Sigmoid colon (tissue), 4 donors: ENCODE results near the gene PRRT4.

Source experiments
- EP300 ChIP-seq, 4 donors: sonication (generic); formaldehyde crosslinking; IDR thresholded peaks; one replicate each; pipeline ENCODE4 v1.6.1; 2017; ENCODE audit warnings: antibody characterized with exemption in 4 of 4
- POLR2A ChIP-seq, 2 donors: fragments of 450-650 bp; IDR thresholded peaks; one replicate each; pipeline ENCODE4 v1.6.1; 2016; ENCODE audit warnings: antibody characterized with exemption in 2 of 2, mild to moderate bottlenecking in 2 of 2, moderate library complexity in 2 of 2
- POLR2AphosphoS5 ChIP-seq, 4 donors: sonication (generic); formaldehyde crosslinking; IDR thresholded peaks; one replicate each; pipeline ENCODE4 v1.6.1; 2017; ENCODE audit warnings: antibody characterized with exemption in 4 of 4
- TF ChIP-seq, protein P1 (sequence below), 4 experiments: fragments of 450-650 bp in 3 of 4; fragments of 200-600 bp in 1 of 4; IDR thresholded peaks; one replicate each; pipeline ENCODE4 v1.5.1; 2016 to 2019; ENCODE audit warnings: antibody characterized with exemption in 4 of 4, mild to moderate bottlenecking in 3 of 4, moderate library complexity in 2 of 4

DNA sequence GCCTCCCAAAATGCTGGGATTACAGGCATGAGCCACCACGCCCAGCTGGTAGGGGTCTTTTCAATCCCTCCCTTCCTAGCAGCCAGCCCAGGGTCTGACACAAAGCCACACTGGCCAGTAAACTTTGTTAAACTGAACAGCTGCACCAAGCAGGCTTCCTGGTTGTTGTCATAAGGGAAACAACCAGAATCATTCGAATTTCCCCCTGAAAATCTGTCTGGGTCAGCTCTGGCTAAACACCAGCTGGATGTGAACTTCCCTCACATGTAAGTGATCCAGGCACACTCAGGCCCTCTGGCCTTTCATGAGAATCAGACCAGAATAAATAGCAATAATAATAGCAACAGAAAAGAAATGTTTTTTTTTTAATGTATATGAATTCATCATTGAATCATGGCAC lies 40.9 kb upstream of the PRRT4 start:
- TF ChIP-seq, protein P1, sequence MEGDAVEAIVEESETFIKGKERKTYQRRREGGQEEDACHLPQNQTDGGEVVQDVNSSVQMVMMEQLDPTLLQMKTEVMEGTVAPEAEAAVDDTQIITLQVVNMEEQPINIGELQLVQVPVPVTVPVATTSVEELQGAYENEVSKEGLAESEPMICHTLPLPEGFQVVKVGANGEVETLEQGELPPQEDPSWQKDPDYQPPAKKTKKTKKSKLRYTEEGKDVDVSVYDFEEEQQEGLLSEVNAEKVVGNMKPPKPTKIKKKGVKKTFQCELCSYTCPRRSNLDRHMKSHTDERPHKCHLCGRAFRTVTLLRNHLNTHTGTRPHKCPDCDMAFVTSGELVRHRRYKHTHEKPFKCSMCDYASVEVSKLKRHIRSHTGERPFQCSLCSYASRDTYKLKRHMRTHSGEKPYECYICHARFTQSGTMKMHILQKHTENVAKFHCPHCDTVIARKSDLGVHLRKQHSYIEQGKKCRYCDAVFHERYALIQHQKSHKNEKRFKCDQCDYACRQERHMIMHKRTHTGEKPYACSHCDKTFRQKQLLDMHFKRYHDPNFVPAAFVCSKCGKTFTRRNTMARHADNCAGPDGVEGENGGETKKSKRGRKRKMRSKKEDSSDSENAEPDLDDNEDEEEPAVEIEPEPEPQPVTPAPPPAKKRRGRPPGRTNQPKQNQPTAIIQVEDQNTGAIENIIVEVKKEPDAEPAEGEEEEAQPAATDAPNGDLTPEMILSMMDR (IDR thresholded peaks at IDR 0.05), result no peak
- TF ChIP-seq POLR2AphosphoS5 (IDR thresholded peaks at IDR 0.05) (no peak), EP300 (IDR thresholded peaks at IDR 0.05) (no peak), POLR2A (IDR thresholded peaks at IDR 0.05) (no peak)
